HG03342 (cell line): ENCODE measurements around the gene SIGLEC10.
A peak's percentile ranks its signal among the peaks of the same experiment; 100 is the strongest.

Source experiments
- ATAC-seq: cut with Tn5 transposase; IDR thresholded peaks from one replicate; pipeline ENCODE4 v1.9.1; 2021; ENCODE audit warnings: mild to moderate bottlenecking, moderate library complexity; ENCODE audit not compliant: unreplicated experiment

The SIGLEC10 gene

DNA sequence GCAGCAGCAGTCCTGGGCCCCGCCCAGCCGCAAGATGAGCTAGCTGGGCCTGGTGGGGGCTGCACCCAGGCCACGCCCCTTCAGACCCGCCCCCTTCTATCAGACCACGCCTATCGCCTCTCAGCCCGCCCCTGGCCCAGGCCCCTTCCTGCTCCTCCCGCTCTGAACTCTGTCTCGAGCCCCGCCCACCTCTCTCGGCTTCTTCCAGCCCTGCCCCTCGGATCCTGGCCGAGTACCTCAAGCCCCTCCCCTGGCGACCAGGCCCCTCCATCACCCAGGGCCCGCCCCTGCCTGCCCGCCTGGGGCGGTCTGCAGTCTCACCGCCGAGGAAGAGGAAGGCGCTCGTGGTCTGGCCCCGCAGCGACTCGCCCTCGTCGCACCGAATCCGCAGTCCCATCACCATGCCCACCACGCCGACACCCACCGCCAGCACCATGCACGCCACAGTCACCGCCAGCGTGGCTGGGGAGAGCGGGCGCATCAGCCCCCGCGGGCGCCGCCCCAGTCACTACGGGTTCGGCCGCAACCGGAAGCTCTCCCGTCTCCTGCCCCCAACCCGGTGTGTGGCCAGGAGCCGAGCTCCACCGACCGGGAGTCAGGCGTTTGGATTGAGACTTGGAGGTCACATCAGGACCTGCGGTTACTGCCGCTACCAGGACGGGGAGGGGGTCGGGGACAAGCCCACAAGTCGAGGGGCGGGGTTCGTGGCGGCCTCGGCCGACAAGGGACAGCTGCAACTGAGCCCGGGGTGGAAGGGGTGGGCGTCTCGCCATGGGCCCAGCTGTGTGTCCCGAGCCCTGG is 49.7 kb downstream of the SIGLEC10 start:
- ATAC-seq: peak; percentile 67

DNA sequence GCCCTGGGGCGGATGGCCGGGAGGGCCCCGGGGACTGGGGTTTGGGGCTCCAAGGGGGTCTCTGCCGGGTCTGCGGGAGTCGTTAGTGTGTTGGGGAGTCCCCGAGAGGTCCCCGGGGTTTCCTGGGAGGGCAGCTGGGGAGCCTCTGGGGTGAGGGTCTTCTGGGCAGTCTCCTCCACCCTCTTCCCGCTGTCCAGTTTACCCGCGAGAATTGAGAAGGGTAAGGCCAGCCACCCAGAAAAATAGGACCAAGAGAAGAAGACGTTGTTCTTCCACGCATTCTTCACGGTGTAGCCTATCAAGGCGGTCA is 50.2 kb downstream of the SIGLEC10 start:
- no peak for ATAC-seq

GRCh38 chr19:51366389-51367254 is 50.8 kb downstream of the SIGLEC10 start:
- peak; percentile 46 for ATAC-seq

DNA sequence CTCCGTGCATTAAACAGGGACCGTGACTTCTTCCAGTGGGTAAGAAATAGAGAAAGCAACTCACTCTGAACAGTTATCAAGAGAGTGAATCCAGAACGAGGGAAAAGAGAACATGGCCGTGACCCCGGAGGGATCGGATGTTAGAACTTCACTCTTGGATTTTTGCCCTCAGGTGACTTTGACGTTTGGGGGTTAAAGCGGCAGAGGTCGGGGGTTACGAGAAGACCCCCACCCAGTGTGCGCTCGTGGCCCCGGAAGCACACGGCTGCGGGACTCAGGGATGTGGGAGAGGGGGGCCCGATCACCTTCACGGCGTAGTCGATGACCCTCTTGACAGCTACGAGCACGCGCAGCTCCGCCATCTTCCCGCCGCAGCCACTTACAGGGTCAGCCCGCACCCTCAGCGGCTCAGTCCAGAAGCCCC is 51.5 kb downstream of the SIGLEC10 start, which contains the start of gene ETFB:
ETFB (minus strand) TSS at position 424 of the 424 bp plus-strand sequence; CDS start at position 362, 62 bp downstream.
- no peak for ATAC-seq

DNA sequence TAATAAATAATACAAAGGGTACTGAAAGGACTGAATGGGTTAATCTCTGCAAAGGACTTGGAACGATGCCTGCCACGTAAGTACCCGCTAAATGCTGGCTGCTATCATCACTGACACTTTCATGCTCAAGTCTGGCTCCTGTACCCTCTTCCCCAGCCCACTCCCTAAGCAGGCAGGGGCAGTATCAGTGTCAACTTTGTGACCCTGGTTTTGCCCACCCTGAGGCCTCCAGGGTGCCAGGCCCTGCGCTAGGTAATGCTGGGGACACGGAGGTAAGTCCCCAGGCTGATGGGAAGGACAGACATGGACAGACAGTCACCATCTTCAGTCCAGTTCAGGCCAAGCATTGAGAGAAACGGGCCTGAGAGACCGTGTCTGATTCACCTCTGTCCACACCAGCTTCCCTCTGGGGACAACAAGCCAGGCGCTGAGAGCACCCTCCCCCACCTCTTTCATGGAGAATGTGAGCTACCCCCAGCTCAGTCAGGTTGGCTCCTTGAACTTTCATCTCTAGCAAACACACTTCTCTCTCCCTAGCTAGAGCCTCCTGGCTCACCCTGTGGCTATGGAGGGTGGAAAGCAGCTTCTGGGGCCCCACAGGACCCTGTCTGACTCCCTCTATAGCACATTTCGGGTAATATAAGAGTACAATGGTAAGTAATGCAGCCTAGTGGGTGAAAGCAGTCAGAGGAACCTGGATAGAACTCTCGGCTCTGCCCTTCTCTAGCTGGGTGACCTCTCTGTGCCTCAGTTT is 52.1 kb downstream of the SIGLEC10 start:
- no peak for ATAC-seq

- ATAC-seq: no peak
These were observed 53.0 kb downstream of the SIGLEC10 start for GRCh38 chr19:51364200-51365106.

GRCh38 chr19:51361239-51361638 is 56.2 kb downstream of the SIGLEC10 start:
- no peak for ATAC-seq
